Immature natural killer cell (primary cell): Measurements from ENCODE around the gene SLC22A1. TPM values are rescaled to one million over a fixed set of nuclear protein-coding genes. Genes with fewer than 3 reads are reported as not detected.

ENCODE experiments used
- DNase-seq, 3 donors: peaks; one replicate each; pipeline ENCODE4 v3.0.0; 2022; ENCODE audit warnings: mixed read lengths in 1 of 3
- H3K27ac Mint-ChIP-seq, 6 donors: one replicate each; pipeline ENCODE4 v1.8.0; 2020; ENCODE audit warnings: mixed read lengths in 6 of 6, mild to moderate bottlenecking in 5 of 6, inconsistent platforms in 4 of 6, moderate library complexity in 3 of 6
- H3K27me3 Mint-ChIP-seq, 3 donors: one replicate each; pipeline ENCODE4 v1.8.0; 2020 to 2021; ENCODE audit warnings: low read depth in 3 of 3, mild to moderate bottlenecking in 3 of 3, mixed read lengths in 3 of 3, moderate library complexity in 3 of 3, inconsistent platforms in 1 of 3
- H3K36me3 Mint-ChIP-seq, 3 donors: one replicate each; pipeline ENCODE4 v1.8.0; 2020; ENCODE audit warnings: mixed read lengths in 3 of 3, inconsistent platforms in 2 of 3, mild to moderate bottlenecking in 2 of 3
- H3K4me1 Mint-ChIP-seq, 2 donors: one replicate each; pipeline ENCODE4 v1.8.0; 2020; ENCODE audit warnings: inconsistent platforms in 2 of 2, mild to moderate bottlenecking in 2 of 2, mixed read lengths in 2 of 2, moderate library complexity in 1 of 2
- H3K4me3 Mint-ChIP-seq, 5 donors: one replicate each; pipeline ENCODE4 v1.8.0; 2020; ENCODE audit warnings: mild to moderate bottlenecking in 5 of 5, mixed read lengths in 5 of 5, inconsistent platforms in 3 of 5, moderate library complexity in 3 of 5
- H3K9me3 Mint-ChIP-seq, 6 donors: one replicate each; pipeline ENCODE4 v1.8.0; 2020; ENCODE audit warnings: mild to moderate bottlenecking in 6 of 6, mixed read lengths in 6 of 6, inconsistent platforms in 4 of 6, moderate library complexity in 3 of 6
- polyA plus RNA-seq, 3 donors: library from polyadenylated mRNA; unstranded; fragments of 300-500 nt; fragmentation: Illumina TruSeq; gene quantifications; one replicate each; pipeline ENCODE4 v1.2.3, GENCODE V29; 2021

The SLC22A1 gene
- polyA plus RNA-seq, 3 donors from 2014 or later = 0.44 to 2.1 TPM; not detected in 1

DNA sequence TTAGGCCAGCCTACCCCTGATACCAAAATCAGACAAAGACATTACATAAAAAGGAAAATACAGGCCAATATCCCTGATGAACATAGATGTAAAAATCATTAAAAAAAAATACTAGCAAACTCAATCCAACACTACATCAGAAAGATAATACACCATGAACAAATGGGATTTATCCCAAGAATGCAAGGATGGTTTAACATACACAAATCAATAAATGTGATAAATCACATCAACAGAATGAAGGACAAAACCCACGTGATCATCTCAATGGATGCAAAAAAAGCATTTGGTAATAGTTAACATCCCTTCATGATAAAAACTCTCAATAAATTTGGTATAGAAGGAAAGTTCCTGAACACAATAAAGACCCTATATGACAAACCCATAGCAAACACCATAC is 73.2 kb downstream of the SLC22A1 start:
- DNase-seq = no peak
- Mint-ChIP-seq H3K36me3 (peaks cover 0 to 6% (median 0%) of the 10 kb centered on the region in 3 donors), H3K9me3 (peaks cover 29 to 61% (median 37%) of the 10 kb centered on the region in 6 donors), H3K4me3 (no peak overlapping the region), H3K4me1 (no peaks in the 10 kb centered on the region), H3K27ac (no peak overlapping the region), H3K27me3 (peaks cover 2 to 8% (median 3%) of the 10 kb centered on the region in 3 donors)

DNA sequence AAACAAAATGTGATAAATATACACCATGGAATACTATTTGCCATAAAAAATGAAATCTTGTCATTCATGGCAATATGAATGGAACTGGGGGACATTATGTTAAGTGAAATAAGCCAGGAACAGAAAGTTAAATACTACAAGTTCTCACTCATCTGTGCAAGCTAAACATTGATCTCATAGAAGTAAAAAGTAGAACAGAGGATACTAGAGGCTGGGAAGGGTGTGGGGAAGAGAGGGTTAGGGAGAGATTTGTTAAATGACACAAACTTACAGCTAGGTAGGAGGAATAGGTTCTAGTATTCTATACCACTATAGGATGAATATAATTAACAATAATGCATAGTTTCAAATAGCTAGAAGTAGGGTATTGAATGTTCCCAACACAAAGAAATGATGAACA is 76.0 kb downstream of the SLC22A1 start:
- peaks cover 23 to 41% (median 27%) of the 10 kb centered on the region in 6 donors for H3K9me3 Mint-ChIP-seq
- H3K4me3 Mint-ChIP-seq = no peak overlapping the region
- no peak overlapping the region for H3K27ac Mint-ChIP-seq
- no peak for DNase-seq
- H3K36me3 Mint-ChIP-seq = no peaks in the 10 kb centered on the region
- peaks cover 2 to 7% (median 5%) of the 10 kb centered on the region in 3 donors for H3K27me3 Mint-ChIP-seq
- H3K4me1 Mint-ChIP-seq = no peaks in the 10 kb centered on the region

DNA sequence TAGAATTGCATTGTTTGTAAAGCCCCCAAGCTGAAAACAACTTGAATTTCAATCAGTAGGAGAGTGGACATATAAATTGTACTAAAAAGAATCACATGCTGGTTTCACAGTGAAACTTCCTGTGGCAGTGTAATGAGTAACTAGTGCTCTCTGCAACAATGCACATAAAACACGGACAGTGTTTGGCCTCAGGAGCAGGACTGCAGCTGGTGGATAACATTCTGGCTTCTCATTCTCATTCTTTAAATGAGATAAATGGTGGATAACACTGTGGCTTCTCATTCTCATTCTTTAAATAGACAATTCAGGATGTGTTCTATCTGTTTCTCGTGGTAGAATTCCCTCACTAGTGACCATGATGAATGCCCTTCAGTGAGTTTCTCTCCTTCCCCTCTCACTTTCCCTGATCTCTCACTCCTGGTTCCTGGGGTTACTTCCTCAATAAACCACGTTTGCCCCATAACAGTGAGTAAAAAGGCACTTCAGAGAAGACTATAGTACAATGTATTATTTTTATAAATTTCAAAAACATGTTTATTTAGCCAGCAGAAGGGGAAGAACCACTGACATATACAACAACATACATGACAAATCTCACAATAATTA is 77.1 kb downstream of the SLC22A1 start:
- Mint-ChIP-seq H3K9me3 (peaks cover 16 to 31% (median 19%) of the 10 kb centered on the region in 6 donors), H3K36me3 (no peaks in the 10 kb centered on the region), H3K4me3 (no peak overlapping the region), H3K27ac (no peak overlapping the region), H3K27me3 (peaks cover 2 to 7% (median 5%) of the 10 kb centered on the region in 3 donors), H3K4me1 (no peaks in the 10 kb centered on the region)
- DNase-seq = no peak

DNA sequence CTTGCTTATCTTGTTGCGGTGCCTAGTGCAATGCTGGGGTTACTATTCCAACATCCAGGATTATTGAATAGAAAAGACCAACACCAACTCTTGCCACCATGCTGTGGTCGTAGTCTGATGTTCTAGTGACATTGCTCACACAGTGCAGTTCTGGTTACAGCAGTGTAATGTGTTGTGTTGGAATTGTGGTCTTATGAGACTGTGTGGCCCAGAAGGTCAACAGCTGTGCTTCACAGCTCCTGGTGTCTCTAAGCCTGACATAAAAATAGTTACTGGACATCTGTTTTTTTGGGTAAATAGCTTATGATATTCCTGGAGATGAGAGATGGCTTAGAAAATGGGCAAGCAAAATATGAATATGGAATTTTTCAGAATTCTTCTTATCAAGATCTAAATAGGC is 79.4 kb downstream of the SLC22A1 start:
- no peak overlapping the region for H3K27ac Mint-ChIP-seq

DNA sequence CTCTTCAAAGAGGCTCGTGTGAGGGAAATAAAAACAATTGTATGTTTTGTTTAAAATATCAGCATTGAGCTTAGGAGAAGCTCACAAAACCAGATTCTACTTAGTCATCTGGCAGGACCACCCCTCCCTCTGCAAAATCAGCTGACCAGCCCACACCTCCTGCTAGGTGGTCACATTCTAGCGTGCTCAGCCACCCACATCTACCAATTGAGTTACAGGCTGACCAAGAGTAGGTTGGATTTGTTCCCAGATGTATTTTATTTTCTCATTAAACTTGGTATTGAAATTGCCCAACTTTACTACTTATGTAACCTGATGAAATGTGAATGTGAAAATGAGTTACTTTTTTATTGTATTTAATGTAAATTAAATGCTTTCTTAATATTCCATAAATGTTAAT is 80.8 kb downstream of the SLC22A1 start:
- no peaks in the 10 kb centered on the region for H3K4me1 Mint-ChIP-seq
- no peak for DNase-seq
- no peaks in the 10 kb centered on the region for H3K36me3 Mint-ChIP-seq
- H3K27ac Mint-ChIP-seq = no peak overlapping the region
- peaks cover 3 to 7% (median 3%) of the 10 kb centered on the region in 3 donors for H3K27me3 Mint-ChIP-seq
- H3K4me3 Mint-ChIP-seq = no peak overlapping the region
- peaks cover 0 to 7% (median 3%) of the 10 kb centered on the region in 6 donors for H3K9me3 Mint-ChIP-seq

More for the DNA sequence above, 79.4 kb downstream of the SLC22A1 start:
- Mint-ChIP-seq H3K4me3 (no peak overlapping the region), H3K9me3 (peaks cover 0 to 11% (median 3%) of the 10 kb centered on the region in 6 donors), H3K36me3 (no peaks in the 10 kb centered on the region), H3K4me1 (no peaks in the 10 kb centered on the region), H3K27me3 (peaks cover 2 to 7% (median 3%) of the 10 kb centered on the region in 3 donors)
- no peak for DNase-seq

DNA sequence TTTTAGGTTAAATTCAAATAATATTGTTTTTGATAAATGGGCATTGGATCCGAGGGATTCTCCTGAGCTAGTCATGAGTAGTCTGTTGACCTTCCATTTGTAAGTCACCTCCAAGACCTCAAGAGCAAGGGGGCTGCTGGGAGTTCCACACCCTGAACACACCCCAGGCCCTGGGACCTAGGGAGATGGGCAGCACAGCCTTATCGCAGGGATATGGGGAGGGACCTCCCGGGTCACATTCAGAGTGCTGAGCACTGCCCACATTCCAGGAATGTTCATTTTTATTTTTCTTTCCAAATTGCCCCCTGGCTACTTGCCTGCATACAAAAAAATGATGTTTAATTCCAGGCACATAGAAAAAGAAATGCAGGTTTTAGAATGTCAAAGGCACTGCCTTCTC is 81.5 kb downstream of the SLC22A1 start:
- Mint-ChIP-seq H3K36me3 (peaks cover 0 to 3% (median 0%) of the 10 kb centered on the region in 3 donors), H3K27ac (no peak overlapping the region), H3K27me3 (peaks cover 3 to 7% (median 3%) of the 10 kb centered on the region in 3 donors), H3K9me3 (peaks cover 4 to 10% (median 7%) of the 10 kb centered on the region in 6 donors), H3K4me3 (no peak overlapping the region), H3K4me1 (no peaks in the 10 kb centered on the region)
- DNase-seq = no peak

DNA sequence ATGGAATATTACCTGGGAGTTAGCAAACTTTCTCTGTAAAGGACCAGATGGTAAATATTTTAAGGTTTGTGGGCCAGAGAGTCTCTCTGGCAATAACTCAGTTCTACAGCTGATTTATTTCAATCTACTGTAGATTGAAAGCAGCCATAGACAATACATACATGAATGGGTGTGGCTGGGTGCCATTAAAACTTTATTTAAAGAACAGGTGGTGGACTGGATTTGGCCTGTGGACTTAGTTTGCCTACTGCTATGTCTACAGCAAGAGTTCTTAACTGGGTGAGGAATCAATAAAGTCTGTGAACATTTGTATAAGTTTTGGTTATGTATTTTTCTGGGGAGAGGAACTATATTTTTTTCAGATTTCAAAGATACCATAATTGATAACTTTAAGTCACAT is 81.9 kb downstream of the SLC22A1 start:
- peaks cover 4 to 15% (median 8%) of the 10 kb centered on the region in 6 donors for H3K9me3 Mint-ChIP-seq
- no peak overlapping the region for H3K27ac Mint-ChIP-seq
- no peak overlapping the region for H3K4me3 Mint-ChIP-seq
- no peak for DNase-seq
- H3K4me1 Mint-ChIP-seq = no peaks in the 10 kb centered on the region
- peaks cover 3 to 7% (median 3%) of the 10 kb centered on the region in 3 donors for H3K27me3 Mint-ChIP-seq
- H3K36me3 Mint-ChIP-seq = peaks cover 0 to 3% (median 0%) of the 10 kb centered on the region in 3 donors

DNA sequence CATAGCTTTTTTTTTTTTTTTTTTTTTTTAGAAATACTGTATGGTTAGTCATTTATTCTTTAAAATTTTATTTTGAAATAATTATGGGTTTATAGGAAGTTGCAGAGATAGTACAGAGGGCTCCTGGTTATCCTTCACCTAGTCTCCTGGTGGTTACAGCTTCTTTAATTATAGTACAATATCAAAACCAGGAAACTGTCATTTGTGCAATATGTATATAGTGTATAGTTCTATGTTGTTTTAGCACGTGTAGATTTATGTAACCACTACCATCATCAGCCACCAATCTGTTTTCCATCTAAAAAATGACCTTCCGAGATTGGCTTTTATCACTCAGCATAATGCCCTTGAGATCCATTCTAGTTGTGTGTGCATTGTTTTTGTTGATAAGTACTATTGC is 82.3 kb downstream of the SLC22A1 start:
- Mint-ChIP-seq H3K27ac (no peak overlapping the region), H3K4me1 (no peaks in the 10 kb centered on the region), H3K9me3 (peaks cover 4 to 15% (median 8%) of the 10 kb centered on the region in 6 donors), H3K4me3 (no peak overlapping the region), H3K36me3 (peaks cover 0 to 3% (median 0%) of the 10 kb centered on the region in 3 donors), H3K27me3 (peaks cover 3 to 7% (median 5%) of the 10 kb centered on the region in 3 donors)
- DNase-seq = no peak

DNA sequence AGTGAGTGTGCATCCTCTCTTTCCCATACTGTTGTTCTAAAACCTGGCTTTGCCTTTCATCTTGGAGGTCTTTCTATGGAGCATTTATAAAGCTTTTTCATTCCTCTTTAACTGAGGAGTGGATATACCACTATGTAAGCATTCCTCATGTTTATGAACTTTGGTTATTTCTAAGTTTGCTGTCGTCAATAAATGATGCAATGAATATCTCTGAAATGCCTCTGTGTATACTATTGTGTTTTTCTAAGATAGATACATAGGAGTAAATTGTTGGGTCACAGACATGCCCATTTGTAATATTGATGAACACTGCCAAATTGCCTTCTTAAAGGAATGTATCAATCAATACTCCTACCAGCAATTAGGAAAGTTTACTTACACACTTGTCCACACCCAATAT is 83.1 kb downstream of the SLC22A1 start:
- Mint-ChIP-seq H3K4me3 (no peak overlapping the region), H3K27me3 (peaks cover 3 to 9% (median 5%) of the 10 kb centered on the region in 3 donors), H3K27ac (no peak overlapping the region), H3K4me1 (no peaks in the 10 kb centered on the region), H3K36me3 (peaks cover 0 to 3% (median 0%) of the 10 kb centered on the region in 3 donors), H3K9me3 (peaks cover 4 to 15% (median 7%) of the 10 kb centered on the region in 6 donors)
- no peak for DNase-seq

DNA sequence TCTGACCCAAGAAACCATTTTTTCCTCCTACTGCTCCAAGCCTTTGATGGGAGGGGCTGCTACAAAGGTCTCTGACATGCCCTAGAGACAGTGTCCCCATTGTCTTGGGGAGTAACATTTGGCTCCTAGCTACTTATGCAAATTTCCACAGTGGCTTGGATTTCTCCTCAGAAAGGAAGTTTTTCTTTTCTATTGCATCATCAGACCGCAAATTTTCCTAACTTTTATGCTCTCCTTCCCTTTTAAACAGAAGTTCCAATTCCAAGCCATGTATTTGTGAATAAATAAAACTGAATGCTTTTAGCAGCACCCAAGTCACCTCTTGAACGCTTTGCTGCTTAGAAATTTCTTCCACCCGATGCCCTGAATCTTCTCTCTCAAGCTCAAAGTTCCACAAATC is 86.0 kb downstream of the SLC22A1 start:
- no peaks in the 10 kb centered on the region for H3K4me1 Mint-ChIP-seq
- H3K36me3 Mint-ChIP-seq = peaks cover 0 to 3% (median 0%) of the 10 kb centered on the region in 3 donors
- peaks cover 5 to 7% (median 6%) of the 10 kb centered on the region in 3 donors for H3K27me3 Mint-ChIP-seq
- H3K27ac Mint-ChIP-seq = no peak overlapping the region
- H3K9me3 Mint-ChIP-seq = peaks cover 4 to 15% (median 8%) of the 10 kb centered on the region in 6 donors
- no peak overlapping the region for H3K4me3 Mint-ChIP-seq
- DNase-seq = no peak

Other genes with a start within 250 kb of the SLC22A1 start
- gene MAS1, start 230.8 kb upstream of the SLC22A1 start, polyA plus RNA-seq = not detected
- 10 to 100 TPM; 17.2 to 54.9 (median 21.4) TPM for gene IGF2R, start 152.7 kb upstream of the SLC22A1 start, polyA plus RNA-seq
- gene SLC22A2, start 137.0 kb downstream of the SLC22A1 start, polyA plus RNA-seq = not detected
- under 1 TPM in 1 of 3 donors, not detected in 2; 0.11 TPM for gene SLC22A3, start 226.6 kb downstream of the SLC22A1 start, polyA plus RNA-seq